OCI-LY3 (cell line): ENCODE results near the gene SHROOM4.

Experiments
- CTCF ChIP-seq: fragments of 200-600, 300-600 bp; sonication (generic); IDR thresholded peaks from 2 replicates; pipeline ENCODE4 v1.5.1; 2014; ENCODE audit warnings: antibody characterized with exemption, low read length, low read depth
- EZH2phosphoT487 ChIP-seq: fragments of 200-600 bp; shearing (Covaris generic); IDR thresholded peaks from 2 replicates; pipeline ENCODE4 v1.6.1; 2018; ENCODE audit warnings: antibody characterized with exemption, mixed run types, low read depth

GRCh38 chrX:50609796-50610195, 204.2 kb downstream of the SHROOM4 start:
- no peak for TF ChIP-seq CTCF
- TF ChIP-seq EZH2phosphoT487: no peak
